ENCODE measurements around the gene PSMA3. TPM values are rescaled to one million over a fixed set of nuclear protein-coding genes. Genes with fewer than 3 reads are reported as not detected.

Gene PSMA3
- total and polyA plus RNA-seq, 10 of the 15 experiments (the other 5 are each of a cell fraction or from before 2014, with no cell fraction given) = 142 to 936 (median 400) TPM

DNA sequence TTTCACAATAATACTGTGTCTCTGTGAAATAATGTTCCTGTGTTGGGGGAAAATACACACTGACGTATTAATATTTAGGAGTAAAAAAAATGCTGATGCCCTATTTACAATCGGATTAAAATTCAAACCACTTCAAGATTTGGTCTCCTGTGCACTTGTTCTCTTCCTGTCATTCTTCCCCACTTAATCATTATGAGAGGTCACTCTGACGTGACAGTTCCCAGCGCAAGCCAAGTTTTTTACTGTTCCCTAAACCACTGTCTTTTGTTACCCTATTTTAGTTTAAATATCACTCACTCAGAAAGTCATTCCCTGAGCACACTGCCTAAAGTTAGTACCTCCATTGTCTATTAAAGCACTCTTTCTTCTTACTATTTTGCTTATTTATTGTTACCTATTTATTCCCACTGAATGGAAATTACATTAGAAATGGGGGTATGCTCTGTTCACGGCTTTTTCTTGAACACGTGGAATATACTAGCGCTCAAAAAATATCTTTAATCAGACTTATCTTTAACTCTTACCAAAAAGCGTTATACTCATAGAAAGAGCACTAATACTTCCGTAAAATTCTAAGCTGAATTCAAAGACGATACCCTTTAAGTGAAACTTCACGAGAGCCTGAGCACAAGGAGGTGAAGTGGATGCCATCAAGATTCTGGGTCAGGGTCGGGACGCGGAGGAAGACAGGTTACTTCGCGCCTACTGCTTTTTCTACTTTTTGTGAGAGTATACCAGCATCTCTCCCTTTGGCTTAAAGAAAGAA is 670 bp upstream of the PSMA3 start (continued):
- TF ChIP-seq ETV6 (conservative IDR thresholded peaks at IDR 0.05 in 1 of 2, IDR thresholded peaks at IDR 0.05 in 1 of 2; ENCODE audit: borderline replicate concordance in 1 of 2, low read depth in 1 of 2) (no peak), MXI1 (IDR thresholded peaks at IDR 0.05; ENCODE audit: low read depth, low read length) (no peak), IKZF2 (IDR thresholded peaks at IDR 0.05) (0 out of 4 replicates have a peak, but pooled peaks have one; percentile 37 to 43), MTA3 (IDR thresholded peaks at IDR 0.05; ENCODE audit: borderline replicate concordance, low read length) (0 out of 2 replicates have a peak, but pooled peaks have one; percentile 46), SMC3 (IDR thresholded peaks at IDR 0.05; ENCODE audit: borderline replicate concordance, low read length) (no peak), TAF1 (IDR thresholded peaks at IDR 0.05; ENCODE audit: borderline replicate concordance, low read depth, low read length) (no peak), NR2C2 (IDR thresholded peaks at IDR 0.05; ENCODE audit: borderline replicate concordance, control insufficient read depth, insufficient read length, low read depth) (no peak), SPI1 (IDR thresholded peaks at IDR 0.05; ENCODE audit: borderline replicate concordance, insufficient read depth, low read depth, low read length) (no peak), NFYB (IDR thresholded peaks at IDR 0.05; ENCODE audit: insufficient read depth, low read depth, low read length) (0 out of 2 replicates have a peak, but pooled peaks have one; percentile 7), EED (IDR thresholded peaks at IDR 0.05; ENCODE audit: low read depth) (no peak), KDM1A (IDR thresholded peaks at IDR 0.05; ENCODE audit: borderline replicate concordance) (no peak), PAX8 (IDR thresholded peaks at IDR 0.05) (peak; percentile 37; the same call in 1 of the 2 replicates)
- TF ChIP-seq, protein P1, sequence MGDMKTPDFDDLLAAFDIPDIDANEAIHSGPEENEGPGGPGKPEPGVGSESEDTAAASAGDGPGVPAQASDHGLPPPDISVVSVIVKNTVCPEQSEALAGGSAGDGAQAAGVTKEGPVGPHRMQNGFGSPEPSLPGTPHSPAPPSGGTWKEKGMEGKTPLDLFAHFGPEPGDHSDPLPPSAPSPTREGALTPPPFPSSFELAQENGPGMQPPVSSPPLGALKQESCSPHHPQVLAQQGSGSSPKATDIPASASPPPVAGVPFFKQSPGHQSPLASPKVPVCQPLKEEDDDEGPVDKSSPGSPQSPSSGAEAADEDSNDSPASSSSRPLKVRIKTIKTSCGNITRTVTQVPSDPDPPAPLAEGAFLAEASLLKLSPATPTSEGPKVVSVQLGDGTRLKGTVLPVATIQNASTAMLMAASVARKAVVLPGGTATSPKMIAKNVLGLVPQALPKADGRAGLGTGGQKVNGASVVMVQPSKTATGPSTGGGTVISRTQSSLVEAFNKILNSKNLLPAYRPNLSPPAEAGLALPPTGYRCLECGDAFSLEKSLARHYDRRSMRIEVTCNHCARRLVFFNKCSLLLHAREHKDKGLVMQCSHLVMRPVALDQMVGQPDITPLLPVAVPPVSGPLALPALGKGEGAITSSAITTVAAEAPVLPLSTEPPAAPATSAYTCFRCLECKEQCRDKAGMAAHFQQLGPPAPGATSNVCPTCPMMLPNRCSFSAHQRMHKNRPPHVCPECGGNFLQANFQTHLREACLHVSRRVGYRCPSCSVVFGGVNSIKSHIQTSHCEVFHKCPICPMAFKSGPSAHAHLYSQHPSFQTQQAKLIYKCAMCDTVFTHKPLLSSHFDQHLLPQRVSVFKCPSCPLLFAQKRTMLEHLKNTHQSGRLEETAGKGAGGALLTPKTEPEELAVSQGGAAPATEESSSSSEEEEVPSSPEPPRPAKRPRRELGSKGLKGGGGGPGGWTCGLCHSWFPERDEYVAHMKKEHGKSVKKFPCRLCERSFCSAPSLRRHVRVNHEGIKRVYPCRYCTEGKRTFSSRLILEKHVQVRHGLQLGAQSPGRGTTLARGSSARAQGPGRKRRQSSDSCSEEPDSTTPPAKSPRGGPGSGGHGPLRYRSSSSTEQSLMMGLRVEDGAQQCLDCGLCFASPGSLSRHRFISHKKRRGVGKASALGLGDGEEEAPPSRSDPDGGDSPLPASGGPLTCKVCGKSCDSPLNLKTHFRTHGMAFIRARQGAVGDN (IDR thresholded peaks at IDR 0.05) = peak; percentile 64
- TF ChIP-seq, protein P2, sequence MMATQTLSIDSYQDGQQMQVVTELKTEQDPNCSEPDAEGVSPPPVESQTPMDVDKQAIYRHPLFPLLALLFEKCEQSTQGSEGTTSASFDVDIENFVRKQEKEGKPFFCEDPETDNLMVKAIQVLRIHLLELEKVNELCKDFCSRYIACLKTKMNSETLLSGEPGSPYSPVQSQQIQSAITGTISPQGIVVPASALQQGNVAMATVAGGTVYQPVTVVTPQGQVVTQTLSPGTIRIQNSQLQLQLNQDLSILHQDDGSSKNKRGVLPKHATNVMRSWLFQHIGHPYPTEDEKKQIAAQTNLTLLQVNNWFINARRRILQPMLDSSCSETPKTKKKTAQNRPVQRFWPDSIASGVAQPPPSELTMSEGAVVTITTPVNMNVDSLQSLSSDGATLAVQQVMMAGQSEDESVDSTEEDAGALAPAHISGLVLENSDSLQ (IDR thresholded peaks at IDR 0.05) = peak; percentile 54
- TF ChIP-seq, protein P3, sequence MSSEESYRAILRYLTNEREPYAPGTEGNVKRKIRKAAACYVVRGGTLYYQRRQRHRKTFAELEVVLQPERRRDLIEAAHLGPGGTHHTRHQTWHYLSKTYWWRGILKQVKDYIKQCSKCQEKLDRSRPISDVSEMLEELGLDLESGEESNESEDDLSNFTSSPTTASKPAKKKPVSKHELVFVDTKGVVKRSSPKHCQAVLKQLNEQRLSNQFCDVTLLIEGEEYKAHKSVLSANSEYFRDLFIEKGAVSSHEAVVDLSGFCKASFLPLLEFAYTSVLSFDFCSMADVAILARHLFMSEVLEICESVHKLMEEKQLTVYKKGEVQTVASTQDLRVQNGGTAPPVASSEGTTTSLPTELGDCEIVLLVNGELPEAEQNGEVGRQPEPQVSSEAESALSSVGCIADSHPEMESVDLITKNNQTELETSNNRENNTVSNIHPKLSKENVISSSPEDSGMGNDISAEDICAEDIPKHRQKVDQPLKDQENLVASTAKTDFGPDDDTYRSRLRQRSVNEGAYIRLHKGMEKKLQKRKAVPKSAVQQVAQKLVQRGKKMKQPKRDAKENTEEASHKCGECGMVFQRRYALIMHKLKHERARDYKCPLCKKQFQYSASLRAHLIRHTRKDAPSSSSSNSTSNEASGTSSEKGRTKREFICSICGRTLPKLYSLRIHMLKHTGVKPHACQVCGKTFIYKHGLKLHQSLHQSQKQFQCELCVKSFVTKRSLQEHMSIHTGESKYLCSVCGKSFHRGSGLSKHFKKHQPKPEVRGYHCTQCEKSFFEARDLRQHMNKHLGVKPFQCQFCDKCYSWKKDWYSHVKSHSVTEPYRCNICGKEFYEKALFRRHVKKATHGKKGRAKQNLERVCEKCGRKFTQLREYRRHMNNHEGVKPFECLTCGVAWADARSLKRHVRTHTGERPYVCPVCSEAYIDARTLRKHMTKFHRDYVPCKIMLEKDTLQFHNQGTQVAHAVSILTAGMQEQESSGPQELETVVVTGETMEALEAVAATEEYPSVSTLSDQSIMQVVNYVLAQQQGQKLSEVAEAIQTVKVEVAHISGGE (CRISPR knock-in tag; IDR thresholded peaks at IDR 0.05) = no peak
- TF ChIP-seq, protein P4, sequence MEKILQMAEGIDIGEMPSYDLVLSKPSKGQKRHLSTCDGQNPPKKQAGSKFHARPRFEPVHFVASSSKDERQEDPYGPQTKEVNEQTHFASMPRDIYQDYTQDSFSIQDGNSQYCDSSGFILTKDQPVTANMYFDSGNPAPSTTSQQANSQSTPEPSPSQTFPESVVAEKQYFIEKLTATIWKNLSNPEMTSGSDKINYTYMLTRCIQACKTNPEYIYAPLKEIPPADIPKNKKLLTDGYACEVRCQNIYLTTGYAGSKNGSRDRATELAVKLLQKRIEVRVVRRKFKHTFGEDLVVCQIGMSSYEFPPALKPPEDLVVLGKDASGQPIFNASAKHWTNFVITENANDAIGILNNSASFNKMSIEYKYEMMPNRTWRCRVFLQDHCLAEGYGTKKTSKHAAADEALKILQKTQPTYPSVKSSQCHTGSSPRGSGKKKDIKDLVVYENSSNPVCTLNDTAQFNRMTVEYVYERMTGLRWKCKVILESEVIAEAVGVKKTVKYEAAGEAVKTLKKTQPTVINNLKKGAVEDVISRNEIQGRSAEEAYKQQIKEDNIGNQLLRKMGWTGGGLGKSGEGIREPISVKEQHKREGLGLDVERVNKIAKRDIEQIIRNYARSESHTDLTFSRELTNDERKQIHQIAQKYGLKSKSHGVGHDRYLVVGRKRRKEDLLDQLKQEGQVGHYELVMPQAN (conservative IDR thresholded peaks at IDR 0.05) = peak; percentile 68
